ENCODE results near the gene FRMD4A.

Gene FRMD4A

DNA sequence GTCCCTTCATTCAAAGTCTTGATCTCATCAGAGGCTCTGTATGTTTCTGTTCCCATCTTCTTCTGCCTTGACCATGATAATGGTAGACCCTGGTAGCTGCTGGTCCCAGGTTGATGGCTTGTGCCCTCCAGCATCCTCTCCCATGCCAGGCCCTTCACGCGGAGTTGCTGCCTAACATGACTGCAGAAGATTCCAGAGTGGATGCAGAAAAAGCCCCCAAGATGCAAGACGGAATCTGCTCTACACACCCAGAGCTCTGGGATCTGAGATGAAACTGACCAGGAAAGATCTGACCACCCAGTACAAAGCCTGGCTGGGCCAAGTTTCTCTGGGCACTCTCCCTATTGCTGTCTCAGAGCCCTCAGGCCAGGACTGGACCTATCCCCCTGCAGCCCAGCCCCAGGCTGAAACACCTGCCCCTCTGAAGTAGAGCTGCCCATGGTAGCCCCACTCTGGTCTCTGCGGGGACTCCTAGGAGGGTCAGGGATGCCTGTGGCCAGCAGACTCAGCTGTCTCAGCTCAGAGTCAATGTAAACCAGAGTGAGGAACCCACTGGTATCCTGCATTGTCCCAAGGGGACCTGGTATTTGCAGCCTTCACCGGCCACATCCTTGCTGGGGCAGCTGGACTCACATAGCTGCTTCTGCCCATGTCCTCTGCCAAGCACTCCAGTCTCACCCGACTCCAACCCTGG lies 9.5 kb upstream of the FRMD4A start:
- DNase-seq: no peak

DNA sequence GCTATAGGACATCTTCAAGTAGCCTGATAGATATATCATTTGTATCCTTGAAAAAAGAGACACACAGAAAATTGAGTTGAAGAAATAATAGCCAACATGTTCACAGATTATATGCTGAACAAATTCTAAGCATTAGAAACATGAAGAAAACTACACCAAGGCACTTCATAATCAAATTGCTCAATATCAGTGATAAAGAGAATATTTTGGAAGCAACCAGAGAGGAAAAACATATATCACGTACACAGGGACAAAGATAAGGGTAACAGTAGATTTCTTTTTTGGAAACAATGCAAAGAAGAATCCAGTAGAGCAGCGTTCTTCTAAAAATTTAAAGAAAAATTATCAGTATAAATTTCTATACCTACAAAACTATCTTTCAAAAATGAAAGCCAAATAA lies 6.0 kb upstream of the FRMD4A start:
- DNase-seq: no peak

DNA sequence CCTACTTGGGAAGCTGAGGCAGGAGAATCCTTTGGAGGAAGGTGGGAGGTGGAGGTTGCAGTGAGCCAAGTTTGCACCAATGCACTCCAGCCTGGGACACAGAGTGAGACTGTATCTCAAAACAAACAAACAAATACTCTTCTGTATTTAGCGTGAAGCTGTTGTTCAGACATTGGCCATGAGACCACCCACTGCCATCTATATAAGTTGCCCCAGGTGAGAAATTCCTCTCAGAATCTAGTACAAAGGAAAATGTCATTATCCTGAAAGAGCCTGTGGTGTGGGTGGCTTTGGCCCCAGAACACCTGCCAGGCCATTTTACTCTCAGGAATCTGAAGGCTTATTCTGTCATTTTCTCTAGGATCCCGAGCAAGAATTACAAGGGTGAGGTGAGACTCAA lies 4.0 kb upstream of the FRMD4A start:
- no peak for DNase-seq

DNA sequence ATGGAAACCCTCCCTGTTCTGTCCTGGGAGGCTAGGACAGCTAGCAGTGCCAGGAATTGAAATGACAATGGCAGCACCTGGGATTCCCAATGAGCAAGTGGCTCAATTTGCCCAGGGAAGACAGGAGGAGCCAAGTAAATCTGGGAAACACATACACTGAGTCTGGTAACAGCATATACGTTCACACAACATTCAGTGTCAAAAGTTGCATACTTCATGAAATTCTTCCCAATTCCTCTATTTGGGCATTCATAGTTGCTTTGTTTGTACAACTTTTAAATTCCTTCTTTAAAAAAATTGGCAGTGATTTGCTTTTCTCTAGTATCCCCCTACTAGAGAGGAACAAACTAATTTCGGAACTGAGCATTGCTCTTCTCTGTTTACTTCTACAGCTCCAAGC lies 2.9 kb upstream of the FRMD4A start:
- DNase-seq: no peak

DNA sequence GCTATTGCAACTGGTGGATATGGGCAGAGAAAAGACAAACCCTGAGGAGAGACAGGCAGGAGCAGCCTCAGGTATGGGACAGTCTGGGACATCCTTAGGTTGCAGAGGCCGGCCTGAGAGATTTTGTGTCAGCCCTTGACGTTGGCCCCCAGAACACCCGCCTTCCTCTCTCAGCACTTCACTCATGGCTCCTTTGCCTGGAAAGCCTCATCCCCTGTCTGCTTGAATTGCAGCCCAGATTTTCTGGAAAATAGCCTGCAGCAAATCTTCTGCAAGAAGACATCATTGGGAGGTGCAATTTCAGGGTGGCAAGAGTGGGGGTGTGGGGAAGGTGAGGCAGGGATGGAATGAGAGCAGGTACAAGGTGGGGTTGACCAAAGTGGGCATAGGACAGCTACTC lies 2.2 kb upstream of the FRMD4A start:
- DNase-seq: no peak

DNA sequence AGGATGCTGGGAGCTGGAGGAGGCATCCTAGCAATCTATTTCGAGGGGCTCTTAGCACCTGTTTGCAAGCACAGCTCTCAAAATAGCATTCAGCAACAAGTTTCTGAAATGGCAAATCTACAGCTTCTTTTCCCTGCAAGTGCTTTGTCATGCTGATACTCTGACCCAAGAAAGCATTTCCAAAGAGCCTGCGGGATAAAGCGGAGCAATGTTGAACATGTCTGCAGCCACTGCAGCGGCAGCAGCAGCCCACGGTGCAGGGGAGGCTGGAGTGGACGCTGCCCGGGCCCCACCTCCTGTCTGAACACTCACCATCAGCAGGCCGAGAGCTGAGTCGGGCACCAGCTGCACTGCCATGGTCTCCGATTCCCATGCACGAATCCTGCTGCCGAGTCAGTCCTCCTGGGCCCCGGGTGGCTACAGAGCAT lies 964 bp downstream of the FRMD4A start:
- DNase-seq: no peak

DNA sequence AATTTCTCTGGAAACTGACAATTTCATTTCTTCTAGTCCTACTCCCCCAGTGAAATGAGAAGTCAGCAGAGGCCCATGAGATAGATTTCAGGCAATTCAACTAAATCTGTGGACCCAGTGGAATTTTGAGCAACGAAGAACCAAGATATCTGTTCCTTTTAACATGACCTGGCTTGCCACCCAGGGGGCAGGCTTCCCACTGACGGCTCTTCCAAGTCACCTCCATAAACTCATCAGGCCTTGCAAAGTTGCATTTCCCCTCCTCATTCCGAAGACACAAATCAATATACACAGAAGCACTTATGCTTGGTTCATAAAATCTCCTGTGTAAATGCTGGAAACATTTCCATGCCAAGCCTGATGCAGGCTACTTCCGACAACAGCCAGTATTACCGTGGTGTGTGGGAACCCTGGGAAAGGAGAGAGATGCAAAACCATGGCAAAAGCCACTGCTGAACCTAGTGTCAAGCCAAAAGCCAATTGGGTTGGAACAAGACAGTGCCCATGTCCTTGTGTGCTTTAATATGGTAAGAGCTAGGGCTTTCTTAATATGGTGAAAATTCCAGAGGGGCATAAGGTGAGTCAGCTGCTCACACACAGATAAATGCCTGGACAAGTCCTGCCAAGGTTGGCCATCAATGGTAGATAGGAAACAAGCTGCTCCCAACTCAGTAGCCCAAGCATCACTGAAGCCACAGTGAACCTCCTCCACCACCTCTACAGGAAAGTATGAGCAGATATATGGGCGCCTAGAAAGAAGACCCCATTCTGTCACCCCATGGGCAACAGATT lies 1.6 kb downstream of the FRMD4A start:
- DNase-seq: no peak

DNA sequence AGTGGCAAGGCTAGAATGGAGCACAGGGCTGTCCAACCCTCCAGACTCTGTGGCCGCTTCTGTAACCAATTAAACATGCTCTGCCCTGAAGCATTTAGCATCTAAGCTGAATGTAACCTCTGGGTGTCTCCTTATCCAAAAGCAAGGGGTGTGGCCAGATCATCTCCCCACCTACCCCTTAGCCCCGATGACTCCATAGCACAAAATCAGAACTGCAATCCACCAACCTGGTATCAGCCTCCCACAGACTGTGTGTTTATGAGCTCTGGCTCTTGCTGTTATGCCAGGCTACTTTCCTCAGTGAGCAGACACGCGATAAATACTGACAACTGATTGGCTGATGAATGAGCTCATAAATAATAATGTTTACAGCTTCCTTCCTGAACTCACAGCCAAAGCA lies 3.2 kb downstream of the FRMD4A start:
- DNase-seq: no peak

DNA sequence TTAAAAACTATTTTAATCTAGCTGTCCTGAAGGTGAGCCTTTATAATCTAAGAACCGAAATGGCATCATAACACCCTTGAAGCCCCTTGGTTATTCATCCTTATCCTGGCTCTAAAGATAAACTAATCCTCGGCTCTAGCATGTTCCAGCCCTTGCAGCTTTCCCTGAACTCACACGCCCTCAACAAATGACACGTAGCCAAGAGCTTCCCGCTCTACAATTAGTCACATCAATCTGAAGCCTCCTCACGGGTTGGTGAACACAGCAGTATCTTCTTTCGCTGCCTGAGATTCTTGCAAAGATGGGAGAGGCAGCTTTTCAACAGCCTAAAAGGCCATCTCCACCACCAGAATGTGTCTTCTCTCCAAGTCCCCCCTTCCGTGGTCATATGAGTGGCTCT lies 4.1 kb downstream of the FRMD4A start:
- DNase-seq: no peak

DNA sequence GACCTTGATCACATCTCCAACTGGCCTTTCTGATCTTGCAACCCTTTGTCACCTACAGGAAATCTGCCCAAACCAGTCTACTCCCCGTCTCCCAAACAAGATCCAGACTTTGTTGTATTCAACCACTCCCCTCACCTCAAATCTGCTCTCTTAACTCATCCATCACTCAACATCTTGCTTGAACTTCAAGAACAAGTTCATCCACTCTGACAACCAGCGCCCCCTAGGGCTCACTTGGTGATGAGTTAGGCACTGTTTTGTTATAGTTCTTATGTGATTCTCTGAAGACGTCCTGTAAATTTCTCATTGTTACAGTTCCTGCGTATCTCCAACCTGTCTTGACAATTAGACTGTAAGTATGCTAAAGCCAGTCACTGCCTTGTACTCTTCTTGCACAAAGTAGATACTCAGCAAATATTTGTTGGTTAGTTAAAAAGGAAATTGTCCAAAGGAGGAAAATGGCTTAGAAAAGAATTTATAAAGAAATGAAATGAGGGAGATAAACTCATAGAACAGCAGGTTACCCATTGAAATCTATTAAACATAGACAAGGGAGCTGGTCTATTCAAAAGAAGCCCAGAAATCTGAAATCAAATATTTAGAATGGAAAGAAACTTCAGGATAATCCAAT lies 5.3 kb downstream of the FRMD4A start:
- peak; percentile 3 for DNase-seq

DNA sequence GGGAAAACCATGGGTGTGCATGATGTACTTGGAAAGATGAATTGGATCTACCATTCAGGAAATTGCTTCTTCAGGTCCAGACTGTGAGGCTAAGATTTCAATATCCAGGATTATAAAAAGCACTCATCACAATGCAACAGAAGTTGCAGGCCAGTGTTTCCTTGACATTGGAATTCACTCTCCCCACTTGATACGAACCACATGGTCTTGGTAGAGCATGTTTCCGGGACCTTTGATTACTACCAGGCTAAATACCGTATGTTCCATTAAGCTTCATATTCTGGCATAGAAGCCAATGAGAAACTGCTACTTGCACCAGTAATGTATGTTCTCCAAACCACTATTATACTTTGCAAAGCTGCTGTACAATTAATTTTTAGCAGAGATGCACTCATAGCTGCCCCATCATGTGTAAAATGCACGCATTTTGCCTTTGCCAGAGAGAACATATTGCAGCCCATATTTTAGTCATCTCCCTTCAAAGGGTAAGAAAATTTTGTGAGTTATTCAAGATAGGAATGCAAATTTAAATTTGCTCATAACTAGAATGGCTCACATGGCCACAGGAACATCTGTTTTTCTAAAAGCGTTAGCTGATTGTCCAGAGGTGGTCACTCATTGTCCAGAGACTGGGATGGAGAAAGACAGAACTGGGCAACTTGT lies 8.1 kb downstream of the FRMD4A start:
- DNase-seq: no peak

DNA sequence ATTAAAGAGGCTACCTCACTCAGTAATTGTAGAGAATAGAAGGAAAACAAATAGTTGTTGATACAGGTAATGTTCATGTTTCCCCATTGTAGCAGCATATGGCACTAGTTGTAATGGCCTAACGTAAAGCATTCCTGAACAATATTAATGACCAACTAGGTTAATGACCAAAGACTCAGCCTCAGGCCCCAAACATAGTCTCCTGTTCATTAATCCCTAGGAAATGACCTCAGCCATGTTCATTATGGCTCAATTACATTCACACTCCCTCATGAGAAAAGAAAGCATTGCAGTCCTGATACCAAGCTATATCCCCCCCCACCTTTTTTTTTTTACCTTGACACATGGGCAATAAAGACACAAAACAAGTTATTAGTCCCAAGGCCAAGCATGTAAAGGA lies 12.7 kb downstream of the FRMD4A start:
- no peak for DNase-seq

DNA sequence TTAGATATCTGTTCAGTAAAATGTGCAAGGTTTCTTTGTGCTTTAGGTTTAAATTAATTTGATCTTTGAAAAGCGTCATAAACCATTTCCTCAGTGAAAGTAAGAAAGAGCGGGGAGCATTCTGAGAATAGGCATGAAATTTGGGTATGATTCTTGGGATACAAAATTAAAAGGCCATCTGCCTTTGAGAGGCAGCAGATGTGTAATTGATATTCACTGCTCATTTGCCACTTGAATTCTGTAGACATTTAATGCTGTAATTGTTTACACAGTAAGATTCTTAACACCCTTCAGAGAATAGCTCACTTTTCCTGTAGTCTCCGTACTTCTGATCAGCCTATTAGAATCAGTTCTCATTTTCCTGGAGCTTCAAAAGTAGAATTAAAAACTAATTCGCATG lies 18.7 kb downstream of the FRMD4A start:
- DNase-seq: no peak

DNA sequence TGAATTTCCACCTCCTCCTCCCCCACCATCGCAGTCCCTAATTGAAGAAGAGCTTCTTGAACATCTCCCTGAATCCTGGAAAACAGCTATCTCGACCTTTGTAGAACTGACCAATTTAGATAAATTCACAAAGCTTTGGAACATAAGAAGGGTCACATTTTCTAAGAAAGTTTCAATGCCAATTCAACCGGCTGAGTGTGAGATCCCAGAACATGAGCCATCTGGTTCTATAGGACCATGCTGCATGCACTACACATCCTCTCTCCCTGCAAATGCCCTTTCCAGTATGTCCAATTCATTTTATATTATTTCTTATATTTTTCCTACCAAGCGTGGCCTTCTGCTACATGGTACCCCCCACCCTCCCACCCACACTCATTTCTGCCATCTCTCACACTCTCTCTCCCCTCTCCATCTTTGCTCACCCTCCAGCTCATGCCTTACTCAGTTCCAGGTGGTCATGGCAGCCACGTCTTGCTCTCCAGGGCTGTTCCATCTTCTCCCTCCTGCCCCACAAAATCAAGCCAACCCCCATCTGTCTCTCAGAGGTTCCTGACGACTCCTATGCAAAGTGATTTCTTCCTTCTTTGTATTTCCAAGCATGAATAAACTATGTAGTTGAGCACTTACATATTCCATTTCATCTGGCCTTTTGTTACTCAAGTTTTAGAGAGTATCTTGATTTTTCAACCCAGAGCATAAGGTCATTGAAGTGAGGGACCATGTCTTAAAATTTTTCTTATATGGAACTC lies 19.3 kb downstream of the FRMD4A start:
- no peak for DNase-seq

DNA sequence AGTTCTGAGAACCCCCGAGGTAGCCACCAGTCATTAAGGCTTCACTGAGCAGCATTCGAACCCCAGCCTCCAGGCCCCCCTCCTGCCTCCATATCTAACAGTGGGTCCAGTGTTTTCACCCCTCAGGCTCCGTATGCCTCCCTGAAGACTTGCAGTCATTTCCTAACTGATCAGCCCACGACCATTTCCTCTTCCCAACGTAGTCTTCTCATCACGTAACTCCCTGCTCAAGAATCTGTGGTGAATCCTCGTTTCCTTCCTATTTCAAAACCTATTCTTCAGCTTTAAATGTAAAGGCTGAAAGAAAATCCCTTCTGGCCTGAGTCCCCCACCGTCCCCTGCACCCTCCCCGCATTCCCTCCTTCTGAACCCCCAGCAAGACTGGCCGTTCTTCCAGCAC lies 21.1 kb downstream of the FRMD4A start:
- DNase-seq: no peak

DNA sequence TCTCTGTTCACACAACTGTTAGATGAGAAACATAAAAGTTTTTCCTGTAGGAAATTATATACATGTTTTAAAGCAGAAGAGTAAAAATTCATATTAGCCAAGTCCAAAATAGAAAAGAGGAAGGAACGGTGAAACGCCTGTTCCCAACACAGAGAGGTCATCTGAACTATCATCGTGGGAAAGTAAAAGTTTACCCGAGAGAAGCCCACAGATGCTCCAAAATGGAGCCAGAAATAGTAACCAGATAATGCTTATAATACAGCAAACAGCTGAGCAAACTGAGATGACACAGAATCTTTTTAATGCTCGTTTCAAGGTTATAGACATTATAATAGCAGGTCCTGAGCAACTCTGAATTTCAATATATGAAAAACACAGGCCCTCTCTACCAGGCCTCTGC lies 24.5 kb downstream of the FRMD4A start:
- no peak for DNase-seq

DNA sequence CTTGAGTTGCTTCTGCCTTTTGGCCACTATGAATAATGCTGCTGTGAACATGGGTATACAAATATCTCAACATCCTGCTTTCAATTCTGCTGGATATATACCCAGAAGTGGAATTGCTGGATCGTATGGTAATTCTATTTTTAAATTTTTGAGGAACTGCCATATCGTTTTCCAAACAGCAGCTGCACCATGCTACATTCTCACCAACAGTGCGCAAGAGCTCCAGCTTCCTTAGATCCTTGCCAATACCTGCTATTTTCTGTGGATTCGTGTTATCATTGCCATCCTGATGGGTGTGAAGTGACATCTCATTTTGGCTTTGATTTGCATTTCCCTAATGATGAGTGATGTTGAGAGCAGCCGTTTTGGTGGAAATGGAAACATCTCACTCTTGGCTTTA lies 26.7 kb downstream of the FRMD4A start:
- DNase-seq: no peak

DNA sequence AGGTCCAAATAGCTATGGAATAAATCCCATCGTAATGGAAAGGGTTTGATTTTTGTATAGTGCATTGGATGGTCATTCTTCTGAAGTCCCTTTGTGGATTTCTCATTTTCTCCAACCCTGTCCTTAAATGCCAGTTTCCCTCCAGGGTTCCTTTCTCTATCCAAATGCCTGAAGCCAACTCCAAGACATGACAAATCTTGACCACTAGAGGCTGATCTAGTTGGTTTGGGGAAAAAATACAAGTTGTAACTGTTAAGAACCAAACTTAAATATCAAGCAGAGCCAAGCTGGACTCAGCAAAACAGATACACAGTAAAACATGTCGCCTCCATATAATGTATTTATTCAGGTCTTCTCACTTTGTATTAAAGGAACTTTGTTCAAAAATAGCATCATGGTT lies 28.7 kb downstream of the FRMD4A start:
- peak; percentile 5 for DNase-seq

DNA sequence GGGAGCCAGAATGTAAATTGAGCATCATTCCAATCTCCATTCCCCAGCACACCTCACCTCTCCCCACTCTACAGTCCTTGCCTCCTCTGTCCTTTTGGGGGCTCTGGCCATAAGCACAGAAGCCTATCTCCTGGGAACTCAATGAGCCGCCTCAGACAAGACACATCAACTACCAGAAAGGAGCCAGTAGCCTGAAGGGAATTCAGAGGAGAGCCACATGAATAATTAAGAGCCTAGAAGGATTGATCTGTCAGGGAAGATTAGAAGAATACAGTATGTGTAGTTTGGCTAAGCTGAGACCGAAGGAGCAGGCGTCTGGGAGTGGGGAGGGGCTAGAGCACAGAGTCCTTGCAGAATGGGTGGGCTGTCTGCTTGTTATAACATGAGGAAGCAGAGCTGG lies 31.2 kb downstream of the FRMD4A start:
- no peak for DNase-seq

DNA sequence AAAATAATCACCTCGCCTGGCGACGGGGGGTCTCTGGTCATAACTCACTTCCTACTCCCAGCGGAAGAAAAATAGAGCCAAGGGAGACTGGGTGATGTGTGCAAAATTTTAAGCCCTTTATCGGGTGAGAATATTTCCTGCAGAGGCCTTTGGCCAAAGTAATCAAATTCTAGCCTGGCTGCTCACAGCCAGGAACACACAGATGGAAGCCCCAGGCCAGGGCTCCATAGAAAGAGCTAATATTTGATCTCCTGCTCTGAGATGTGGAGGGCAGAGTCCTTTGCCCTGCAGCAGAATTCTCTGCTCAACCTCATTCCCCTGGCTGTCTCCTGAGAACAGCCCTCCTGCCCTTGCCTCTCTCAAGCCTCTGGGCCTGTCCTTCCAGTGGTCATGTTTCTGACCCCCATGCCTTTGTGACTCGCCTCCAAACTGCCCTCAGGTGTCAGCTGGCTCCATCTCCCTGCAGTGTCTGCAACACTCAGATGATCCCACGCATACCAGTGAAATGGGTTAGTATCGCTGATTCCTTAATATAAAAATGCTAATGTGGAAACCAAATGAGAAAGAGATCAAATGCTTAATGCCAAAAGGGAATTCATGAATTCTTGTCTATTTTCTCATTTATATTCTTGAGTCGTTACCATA lies 34.5 kb downstream of the FRMD4A start:
- no peak for DNase-seq

DNA sequence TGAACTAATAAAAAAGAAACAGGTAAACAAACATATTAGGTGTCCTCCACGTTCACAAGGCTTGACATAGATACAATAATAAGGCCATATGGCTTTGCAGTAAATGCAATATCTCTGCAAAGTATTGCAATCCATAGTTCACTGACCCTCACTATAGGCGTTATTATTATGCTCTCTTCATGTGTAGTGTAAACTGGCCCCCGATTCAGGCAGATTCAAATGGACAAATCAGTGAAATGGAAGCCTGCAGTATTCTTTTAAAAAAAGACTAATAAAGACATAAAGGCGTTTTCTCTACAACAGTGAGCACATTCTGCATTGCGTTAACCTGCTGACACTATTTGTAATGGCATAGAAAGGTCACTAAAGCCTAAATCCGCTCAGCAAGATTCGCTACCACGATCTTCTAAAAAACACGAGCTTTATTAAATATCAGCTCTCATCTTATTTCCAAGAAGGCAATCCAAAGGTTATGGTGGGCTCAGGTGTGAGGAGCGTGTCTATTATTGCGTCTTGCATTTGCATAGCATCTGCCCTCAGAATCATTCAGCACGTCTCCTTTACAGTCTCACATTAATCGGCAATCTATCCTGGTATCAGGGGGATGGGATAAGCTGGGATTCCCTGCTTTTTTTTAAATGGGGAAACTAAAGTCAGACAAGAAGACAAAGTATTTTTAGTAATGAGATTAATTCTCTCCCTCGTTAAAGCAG lies 36.2 kb downstream of the FRMD4A start:
- no peak for DNase-seq

Measured in fibroblast of skin of abdomen (primary cell).